Muscle of back (tissue), 11 donors: ENCODE measurements around the gene GALR1. TPM values are rescaled to one million over a fixed set of nuclear protein-coding genes. Genes with fewer than 3 reads are reported as not detected.
A peak's percentile ranks its signal among the peaks of the same experiment; 100 is the strongest.

Experiments
- DNase-seq, 3 donors: peaks; one replicate each; pipeline versions ENCODE4 v3.0.0 to v3.0.0-alpha.2; 2013
- polyA plus RNA-seq, 10 donors: library from polyadenylated mRNA; unstranded; fragments of 120-200 nt; gene quantifications; one replicate each; pipeline ENCODE4 v1.2.1, GENCODE V29; 2013; ENCODE audit not compliant: insufficient read length in 10 of 10

The GALR1 gene
- polyA plus RNA-seq, 10 donors: 0.03 to 0.13 (median 0.05) TPM

DNA sequence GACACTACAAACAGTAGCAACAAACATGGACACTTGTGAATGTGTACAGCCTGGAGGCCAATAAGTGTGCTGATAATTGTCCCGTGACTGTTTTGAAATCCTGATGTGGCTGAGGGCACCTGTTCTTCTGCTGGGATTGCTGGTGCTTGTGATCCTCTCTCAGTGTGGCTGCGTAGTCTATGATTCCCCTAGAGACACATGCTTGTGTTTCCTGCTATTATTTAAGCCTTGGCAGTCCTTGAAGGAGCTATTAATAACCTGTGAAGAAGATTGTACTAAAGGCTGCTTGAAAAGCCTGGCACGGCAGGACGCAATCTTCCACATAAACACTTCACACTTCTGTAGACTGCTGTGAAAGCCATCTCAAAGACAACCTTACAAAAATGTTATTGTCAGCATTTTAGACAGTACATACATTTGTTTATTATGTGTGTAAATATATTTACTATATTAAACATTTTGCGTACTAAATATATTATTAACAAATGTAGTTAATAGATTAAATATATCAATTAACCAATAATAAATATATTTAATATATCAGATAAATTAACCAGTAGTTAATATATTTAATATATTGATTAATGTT is 71.4 kb downstream of the GALR1 start:
- peak in 2 of 3 donors; percentile 44 to 59 for DNase-seq

DNA sequence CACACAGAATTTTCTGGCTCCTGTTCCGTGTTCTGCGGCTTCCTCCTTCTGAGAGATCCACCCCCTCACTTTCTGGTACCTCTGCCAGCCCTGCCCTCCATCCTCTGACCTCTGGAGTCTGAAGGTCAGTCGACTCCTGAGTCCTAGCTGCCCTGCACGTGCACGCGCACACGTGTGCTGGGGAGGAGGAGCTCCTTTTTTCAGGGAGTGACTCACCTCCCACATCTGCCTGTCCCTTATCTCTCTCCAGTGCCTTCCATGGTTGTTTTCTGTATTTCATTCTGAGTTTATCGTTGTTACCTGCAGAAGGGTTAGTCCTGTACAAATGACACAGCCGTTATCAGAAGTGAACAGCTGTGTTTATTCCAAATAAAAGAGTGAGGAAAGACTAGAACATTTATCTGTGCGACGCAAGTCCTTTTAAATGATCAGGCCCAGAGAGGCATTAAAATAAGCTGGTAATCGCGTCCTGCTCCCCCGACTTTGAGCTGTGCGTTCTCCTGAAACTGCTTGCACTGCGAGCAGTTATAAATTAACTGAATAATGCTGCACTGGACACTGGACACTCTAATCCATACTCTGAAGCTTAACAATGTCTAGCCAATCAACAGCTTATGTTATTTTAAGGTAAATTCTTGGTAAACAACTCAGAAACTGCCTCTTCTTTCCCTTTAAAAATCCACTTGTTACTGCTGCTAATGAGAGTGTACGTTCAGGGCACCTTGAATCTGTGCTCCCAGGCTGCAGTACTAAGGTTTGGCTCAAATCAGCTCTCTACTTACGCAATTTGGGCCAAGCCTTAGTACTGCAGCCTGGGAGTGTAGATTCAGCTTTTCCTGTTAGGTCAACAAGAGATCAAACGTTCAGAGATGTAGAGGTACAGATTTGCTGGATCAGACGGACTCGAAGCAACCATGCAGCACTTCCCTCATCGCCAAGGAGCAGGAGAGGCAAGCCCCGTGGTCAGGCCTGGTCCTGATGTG is 72.5 kb downstream of the GALR1 start:
- no peak for DNase-seq

DNA sequence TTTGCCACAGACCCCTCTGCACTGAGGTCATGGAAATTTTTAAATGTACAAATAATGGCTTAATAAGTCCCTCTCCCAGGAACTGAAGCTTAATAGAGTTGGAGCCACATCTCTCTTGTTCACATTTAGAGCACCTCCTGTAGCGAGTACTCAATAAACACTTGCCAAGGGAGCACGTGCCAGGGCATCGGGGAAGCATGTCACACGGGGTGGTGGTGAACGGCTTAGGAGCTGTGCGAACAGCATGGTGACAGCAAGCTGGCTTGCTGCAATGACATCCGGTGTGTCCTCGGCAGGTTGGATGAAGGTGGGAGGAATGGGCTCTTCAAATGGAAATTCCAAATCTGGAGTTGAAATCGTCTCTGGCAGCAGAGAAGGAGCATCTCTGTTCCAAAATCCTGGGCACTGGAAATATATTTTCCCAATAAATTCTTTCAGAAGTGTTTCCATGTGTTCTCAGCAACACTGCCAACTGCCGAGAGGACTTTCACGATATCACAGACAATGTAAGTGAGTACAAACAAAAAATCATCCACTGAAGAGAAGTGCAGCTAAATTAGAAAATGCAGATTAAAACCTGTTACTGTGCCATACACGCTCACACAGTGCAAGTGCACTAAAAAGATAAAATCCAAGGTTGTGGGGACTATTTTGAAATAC is 74.1 kb downstream of the GALR1 start:
- DNase-seq: peak in 1 of 3 donors; percentile 41

Other genes starting within 250 kb of the GALR1 start
- gene MBP, start 117.1 kb upstream of the GALR1 start, polyA plus RNA-seq: 10 to 100 TPM; 11.9 to 21.9 (median 16.2) TPM